Femur (tissue), 1 donor: ENCODE data around the gene ZDHHC6.
"Not testable (repeated sequence)": the region's sequence is repeated elsewhere in the genome, so short reads cannot be mapped to it uniquely, and the experiment has no call there.

Experiments
- DNase-seq: peaks from one replicate; pipeline ENCODE4 v3.0.0-alpha.2; 2017

ZDHHC6 gene

DNA sequence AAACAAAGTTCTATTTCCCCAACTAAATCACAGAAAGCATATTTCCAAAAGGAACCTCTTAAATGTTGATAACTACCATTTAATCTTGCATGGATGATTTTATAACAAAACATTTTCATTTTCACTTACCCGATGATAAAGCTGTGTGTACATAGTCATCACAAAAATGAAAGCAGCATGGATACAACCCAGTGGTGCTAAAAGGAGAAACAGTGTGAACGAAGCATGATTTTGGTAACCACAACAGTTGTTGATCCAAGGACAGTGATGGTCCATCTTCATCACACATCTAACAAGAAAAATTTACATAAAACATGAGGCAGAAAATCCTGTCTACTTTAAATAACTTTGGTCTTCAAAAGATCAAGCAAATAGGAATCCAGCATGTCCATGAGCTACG, 4.7 kb downstream of the ZDHHC6 start:
- no peak for DNase-seq

DNA sequence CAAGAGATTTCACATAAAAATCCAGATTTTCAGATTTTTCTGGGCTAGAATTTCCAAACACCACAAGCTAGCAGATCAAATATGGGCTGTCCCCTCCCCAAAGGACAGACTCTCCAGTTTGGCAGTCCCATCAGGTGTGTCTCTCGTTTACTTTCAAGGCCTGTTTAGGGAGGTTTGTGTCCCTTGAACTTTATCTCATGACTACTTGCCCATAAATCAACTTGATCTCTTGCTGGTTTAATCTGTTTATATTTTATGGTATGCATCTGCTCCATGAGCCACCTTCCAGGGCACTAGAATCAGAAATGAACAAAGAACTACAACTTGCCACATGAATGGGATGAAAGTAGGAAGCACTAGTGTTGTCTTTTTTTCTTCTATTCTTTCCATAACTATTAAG, 5.2 kb downstream of the ZDHHC6 start:
- DNase-seq, result no peak

DNA sequence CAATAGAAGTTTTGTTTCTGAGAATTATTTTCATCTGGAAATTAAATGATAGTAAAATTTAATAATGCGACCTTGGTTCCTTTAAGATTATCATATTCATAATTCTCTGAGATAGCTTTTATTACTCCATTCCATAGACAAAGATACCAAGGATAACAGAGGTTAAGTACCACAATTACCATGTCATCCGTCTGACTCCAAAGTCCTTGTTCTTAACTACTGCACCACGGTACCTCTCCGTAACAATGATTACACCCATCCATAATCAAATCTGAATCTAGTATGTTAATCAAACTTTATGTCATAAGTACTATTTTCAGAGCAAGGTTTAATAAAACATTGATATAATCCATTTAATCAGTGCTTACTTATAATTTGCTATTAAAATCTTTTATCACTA, 8.4 kb downstream of the ZDHHC6 start:
- DNase-seq, result no peak

DNA sequence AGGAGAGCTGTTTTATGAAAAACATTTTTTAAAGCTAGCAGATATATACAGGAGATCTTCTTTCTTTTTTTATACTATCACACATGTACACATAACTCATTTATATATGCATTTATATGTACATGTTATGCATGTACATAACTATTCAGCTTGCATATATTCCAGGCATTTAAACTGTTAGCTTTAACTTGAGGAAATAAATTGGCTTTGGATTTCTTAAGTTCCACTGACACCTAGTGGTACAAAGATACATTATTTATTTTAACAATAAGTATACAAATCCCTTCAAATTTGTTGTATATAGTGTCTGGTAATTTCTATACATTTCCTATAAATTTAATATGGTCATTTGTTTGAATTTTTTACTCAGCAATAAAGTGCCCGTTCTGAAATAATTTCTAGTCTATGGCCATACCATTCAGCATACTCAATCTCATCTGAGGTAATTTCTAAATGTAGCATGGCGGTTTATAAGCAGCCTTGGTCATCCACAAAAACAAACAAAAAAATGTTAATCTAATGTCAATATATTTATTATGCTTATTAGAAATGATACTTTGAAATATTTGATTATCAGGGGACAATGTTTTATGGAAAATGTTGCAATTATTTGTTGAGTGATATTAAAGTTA, 11.6 kb downstream of the ZDHHC6 start:
- no peak for DNase-seq

DNA sequence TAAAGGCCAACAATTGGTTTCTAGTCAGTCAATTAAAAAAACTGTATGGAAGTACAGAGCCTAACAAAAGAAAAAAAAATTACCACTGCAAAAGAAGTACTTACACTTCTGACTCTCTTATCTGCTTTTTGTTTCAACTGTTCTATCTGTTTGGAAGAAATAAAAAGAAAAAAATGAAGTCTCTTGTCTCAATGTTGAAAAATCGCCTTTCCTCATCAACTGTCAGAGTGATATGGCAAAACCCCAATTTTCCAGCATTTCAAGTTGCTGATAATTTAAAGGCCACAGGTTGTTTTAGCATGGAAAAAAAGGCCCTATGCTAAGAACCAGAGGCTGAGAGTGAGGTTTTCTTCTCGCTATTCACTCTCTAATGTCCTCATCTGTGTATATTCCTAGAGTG, 13.6 kb downstream of the ZDHHC6 start:
- no peak for DNase-seq

DNA sequence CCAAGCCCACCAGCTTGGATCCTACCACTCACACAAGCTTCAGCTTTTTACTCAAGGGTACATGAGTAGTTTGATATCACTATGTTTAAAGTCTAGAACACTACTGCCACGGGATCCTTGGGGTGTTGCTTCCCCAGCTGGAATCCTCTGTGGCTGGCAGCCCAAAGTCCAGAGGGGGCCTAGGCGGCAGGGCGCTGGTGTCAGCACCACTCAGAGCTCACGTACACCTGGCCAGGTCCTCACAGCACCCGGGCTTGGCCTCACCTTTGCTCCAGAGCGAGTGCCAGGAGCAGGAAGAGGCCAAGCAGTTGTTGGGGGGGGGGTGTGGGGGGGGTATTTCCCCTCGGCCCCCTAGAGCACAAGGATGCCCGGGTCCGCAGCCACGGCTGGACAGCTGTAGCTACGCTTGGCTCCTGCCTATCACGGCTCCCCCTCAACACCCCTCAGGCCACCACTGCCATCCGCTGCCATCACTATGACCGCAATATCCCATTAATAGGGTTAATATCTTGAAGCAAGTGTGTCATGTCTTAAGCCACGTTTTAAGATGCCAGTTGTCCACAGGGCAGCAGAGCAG, 17.0 kb downstream of the ZDHHC6 start:
- DNase-seq, result no peak

DNA sequence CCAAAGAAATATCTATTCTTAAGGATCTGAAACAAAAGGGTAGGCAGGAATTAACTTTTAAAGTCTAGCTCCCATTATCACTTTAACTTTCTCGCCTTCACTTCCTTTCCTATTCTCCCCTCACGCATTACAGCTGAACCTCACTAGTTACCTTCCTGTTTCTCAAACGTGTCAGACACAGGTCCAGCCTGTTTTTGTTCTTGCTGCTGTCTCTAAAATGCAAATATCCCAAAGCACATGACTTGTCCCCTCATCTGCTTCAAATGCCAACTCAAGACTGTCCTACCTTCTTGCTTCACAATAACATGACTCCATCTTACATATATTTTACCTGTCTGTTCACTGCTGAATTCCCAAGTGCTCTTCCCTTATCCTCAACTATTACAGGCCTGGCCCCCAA, 17.6 kb downstream of the ZDHHC6 start:
- no peak for DNase-seq

DNA sequence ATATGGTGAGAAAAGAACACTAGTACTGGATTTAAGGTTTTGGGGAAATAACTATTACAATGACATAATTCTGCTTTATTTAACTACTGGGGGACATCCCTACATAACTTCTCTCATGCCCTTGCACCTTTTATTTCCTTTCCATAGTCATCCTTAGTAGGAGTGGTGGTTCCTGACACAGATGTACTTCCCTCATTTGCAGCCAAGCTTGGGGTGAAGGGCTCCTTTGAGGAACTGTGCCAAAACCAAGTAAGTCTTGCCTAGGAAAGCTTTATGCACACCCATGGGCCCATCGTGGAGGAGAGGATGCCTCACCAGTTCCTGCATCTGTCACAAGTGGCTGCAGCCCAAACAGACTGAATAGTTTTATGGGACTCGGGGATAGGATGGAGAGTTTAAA, 20.6 kb downstream of the ZDHHC6 start:
- DNase-seq, result no peak

DNA sequence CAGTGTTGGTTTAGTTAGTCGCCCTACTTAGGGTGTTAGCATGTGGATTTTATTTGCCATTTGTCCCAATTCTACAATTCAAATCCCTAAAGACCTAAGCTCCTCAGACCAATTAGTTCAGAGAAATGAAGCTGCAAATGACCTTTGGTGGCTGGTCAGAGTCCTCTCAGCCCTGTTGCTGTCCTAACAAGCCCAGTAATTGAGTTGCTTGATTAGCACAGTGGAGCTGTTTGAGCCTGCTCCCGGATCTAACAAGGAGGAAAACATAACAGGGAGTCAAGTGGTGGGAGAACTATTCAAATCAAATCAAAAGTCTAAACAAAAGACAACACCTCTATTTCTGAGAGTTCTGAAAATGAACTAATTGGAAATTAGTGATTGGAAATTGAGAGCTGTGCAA, 22.1 kb downstream of the ZDHHC6 start:
- no peak for DNase-seq

DNA sequence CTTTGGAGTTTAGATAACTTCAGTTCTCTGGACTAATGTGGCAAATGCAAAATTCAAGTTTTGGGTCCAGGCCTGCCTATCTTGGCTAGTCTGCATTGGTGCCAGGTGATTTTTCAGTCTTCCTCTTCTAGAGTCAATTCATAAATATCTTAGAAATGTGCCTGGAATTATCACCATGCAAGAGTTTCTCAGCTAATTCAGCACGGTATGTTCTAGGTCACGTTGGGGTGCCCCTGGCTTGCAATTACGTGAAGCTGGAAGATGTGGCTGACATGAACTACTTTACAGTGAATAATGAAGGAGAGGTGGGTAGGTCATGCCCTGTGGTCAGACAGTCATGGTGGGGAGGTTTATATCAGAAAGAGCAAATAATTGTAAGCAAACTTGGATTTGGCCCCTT, 25.0 kb downstream of the ZDHHC6 start:
- DNase-seq, result no peak

DNA sequence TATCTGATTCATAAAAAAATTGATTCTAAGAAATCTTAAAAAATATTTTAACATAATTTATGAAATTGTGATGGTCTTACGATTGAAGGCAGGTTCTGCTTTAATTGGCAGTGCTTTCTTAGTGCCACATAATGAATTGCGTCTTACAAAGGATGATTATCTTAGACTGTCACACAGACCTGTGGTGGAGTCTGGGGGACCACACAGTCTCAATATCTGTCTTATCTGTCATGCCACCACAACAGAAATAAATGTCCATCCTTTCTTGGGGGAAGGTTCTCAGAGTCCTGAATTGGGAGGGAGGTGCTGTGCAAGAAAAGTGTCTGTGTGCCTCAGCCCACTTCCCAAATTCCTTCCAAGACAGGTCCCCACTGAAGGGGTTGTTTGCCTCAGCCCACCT, 34.0 kb downstream of the ZDHHC6 start:
- no peak for DNase-seq

DNA sequence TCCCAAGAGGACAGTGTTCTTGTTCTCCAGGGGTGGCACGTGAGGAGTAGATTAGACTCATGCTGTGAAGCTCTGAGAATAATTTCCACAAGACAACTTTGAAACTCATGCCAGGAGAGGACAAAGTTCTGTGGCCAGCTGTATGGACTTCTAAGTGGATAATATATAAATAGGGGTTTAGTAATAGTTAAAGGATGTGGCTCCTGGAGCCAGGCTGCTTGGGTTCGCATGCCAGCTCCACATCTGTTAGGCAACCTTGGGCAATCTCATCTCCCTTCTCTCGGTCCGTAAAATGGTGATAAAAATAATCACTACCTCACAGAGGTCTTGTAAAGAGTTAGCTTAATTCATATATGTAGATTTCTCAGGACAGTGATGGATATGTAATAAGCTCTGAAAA, 37.0 kb downstream of the ZDHHC6 start:
- no peak for DNase-seq

DNA sequence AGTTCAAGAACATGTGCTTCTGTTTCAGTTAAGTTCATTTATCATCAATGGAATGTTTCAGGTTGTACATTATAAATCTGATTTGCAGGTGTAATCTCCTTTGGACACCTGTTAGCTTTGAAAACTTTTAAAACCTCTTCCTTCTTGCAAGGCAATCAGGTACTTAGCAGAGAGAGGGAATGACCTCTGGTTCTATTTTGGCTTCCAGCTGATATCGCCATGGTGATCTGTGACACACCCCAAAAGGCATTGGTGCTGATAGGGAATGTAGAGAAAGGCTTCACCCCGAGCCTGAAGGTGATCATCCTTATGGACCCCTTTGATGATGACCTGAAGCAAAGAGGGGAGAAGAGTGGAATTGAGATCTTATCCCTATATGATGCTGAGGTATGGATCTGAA, 37.4 kb downstream of the ZDHHC6 start:
- DNase-seq, result no peak

DNA sequence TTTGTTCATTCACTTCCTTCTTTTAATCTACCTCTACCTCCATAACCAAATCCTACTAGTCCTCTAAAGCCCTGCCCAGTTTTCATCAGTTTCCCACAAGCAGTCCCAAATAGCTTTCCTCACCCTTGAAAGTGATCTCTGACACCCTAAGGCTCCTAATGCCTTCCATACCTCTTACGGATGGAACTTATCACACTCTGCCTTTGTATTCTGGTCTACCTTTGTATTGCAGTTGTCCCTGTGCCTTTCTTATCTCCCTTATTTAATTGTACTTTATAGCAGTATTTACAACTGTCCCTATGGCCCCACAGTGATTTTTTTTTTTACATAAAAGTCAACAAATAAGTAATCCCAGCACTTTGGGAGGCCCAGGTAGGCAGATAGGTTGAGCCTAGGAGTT, 39.0 kb downstream of the ZDHHC6 start:
- DNase-seq, result no peak

DNA sequence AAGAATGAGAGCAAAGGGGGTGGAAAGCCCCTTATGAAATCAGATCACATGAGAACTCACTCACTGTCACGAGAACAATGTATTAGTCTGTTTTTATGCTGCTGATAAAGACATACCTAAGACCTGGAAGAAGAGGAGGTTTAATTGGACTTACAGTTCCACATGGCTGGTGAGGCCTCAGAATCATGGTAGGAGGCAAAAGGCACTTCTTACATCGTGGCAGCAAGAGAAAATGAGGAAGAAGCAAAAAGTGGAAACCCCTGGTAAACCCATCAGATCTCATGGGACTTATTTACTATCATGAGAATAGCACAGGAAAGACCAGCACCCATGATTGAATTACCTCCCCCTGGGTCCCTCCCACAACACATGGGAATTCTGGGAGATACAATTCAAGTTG, 39.9 kb downstream of the ZDHHC6 start:
- not testable (repeated sequence) for DNase-seq

DNA sequence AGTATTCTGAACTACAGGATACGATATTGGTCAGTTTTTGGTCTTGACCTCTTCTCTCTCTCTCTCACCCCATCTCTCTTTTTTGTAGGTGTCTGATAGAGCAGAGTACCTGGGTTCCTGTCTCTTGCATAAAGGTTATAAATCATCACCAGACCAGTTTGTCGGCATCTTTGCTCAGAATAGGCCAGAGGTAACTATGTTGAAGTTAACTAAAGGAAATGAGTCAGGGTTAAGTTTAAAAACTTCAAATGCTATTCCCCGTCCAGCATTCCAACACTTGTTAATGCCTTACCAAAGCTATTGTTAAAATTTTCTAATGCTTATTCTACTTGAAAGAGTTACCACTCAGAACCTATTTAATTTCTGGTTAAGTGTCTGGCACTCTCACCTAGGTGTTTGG, 42.1 kb downstream of the ZDHHC6 start:
- DNase-seq, result no peak

DNA sequence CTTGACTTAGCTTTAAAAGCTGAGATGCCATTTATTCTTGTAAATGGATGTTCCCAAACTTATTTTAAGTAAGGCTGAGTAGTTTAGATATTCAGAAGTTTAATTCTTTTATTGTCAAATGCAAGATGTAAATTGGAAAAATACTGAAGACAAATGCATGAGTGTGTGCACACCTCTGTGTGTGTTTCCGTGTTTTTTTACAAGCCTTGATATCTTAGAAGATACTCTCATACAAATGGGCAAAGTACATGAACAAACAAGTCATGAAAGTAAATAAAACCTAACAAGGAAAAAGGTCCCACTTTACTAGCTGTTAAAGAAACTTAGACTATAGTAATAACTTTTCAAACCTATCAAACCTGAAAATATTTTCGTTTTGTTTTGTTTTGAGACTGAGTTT, 43.8 kb downstream of the ZDHHC6 start:
- DNase-seq, result no peak

DNA sequence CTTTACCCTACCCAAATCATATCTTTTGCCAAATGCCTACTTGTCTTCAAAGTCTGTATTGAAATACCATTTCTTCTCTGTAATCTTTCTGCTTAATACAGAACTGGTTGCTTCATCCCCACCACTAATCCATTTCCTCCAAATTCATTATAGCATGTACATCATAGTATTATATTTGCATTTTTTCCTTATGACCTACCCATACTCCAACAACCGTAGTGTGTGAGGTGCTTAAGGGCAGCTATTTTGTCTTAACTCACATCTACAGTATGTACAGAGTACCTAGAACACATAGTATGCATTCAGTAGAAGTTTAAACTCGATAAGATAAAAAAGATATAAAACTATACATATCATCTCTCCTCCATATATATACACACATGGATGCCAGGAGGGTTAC, 49.1 kb downstream of the ZDHHC6 start:
- no peak for DNase-seq

DNA sequence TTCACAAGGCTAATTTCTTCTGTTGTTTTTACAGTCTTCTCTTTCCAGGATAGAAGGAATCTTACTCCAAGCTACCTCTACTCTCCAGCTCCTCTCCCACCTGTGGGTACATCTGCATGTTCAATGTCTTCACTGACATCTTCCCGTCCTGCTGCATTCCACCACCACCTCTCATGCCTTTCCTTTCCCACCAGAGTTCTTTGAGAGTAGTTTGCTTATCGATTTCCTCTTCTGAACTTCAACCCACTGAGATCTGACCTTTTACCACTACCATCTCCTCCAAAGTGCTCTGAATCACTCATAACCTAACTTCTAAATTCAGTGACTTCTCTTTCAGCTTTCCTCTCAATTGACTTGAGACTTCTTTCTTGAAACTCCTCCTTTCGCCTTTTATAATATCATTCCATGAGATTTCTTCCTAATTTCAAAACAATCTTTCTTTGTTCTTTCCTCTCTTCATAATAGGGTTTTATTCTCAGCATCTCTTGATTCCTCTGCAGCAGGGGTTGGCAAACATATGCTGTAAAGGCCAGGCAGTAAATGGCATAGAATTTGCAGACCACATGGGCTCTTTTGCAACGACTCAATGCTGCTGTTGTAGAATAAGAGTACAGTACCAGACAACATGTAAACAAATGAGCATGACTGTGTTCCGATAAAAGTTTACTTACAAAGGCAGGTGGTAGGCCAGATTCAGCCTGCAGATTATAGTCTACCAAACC, 50.7 kb downstream of the ZDHHC6 start:
- no peak for DNase-seq

DNA sequence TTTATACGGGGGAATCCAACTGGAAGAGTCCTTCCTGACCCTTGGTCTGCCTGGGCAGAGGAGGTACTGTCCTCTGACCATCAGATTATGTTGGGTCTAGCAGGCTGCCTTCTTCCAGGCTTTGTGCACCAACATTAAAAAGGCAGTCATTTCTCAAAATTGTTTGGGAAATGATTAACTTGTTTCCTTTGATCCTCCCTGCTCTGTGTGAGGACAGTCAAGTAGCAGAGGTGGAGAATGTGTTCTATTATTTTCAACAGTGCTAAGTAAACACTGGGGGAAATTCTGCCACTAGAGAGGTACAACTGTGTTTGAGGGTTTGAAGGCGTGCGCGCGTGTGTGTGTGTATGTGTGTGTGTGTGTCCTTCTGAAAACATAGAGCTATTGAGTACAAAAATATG, 52.2 kb downstream of the ZDHHC6 start:
- DNase-seq, result no peak

DNA sequence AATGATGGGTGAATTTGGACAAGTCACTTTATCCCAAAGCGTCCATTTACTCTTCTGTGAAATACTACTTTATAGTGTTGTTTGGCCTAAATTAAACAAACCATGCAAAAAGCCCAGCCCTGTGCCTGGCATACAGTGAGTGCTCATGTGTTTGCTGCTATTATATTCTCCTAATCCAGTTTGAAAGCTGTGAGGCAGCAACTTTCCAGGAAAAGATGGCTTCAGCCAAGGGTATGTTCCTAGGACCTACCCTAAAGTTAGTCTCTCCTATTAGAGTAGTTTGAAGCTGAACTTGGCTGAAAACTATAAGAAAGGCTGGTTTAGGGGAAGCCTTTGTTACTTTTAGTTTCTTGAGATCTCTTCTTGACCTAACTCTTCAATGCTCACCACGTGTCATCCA, 52.9 kb downstream of the ZDHHC6 start:
- no peak for DNase-seq

DNA sequence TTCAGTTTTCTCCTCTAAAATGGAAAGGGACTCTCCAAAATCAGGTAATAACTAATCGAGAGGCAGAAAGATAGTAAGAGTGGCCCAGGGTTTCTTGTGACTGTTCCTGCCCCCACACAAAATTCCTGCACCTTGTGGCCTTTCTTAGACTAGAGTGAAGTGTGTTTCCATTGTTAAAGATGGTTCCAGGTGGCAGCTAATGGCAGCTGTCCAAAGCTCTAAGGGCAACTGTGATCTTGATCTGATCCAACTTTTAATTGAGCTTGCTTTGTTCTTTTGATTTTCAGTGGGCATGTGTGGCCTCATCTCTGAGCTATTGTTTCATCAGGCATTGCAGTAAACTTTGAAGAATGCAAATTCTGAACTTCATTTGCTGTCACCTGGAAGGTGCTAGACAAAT, 53.4 kb downstream of the ZDHHC6 start:
- no peak for DNase-seq

DNA sequence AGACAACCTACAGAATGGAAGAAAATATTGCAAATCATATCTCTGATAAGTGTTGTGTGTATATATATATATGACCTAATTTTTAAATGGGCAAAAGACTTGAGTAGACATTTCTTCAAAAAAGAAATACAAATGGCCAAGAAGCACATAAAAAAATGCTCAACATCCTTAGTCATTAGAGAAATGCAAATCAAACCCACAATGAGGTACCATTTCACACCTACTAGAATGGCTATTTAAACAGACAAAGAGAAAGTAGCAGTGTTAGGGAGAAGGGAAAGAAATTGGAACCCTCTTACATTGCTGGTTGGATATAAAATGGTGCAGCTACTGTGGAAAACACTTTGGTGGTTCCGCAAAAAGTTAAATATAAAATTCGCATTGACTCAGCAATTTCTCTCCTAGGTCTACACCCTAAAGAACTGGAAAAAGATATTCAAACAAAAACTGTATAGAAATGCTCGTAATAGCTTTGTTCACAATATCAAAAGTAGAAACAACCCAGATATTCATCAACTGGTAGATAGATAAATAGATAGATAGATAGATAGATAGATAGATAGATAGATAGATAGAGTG, 56.5 kb downstream of the ZDHHC6 start:
- DNase-seq, result no peak

DNA sequence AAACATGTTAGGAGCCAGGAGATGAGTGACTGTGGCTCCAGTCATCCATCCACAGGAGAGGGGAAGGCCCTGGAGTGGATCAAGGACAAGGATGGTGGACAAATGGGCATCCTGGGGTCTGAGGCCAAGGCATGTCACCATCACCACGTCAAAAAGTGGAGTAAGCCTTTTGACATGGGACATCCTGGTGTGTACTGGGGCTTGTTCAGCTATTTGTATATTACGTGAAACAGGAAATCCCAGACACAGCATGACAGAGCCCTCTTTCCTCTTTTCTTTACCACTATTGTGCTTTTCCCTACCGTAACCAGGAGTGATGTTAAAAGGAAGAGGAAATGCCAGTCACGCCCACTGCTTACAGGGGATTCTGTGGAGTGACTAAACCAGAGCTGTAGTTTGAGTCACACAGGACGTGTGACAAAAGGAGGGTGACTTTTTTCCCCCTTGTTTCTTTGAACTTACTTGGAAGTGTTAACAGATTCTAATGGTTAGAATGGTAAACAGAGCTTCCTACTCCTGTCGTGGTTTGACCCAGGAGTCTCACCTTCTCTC, 57.4 kb downstream of the ZDHHC6 start:
- peak; percentile 33 for DNase-seq
